ENCODE data around the gene ZNF584. TPM values are rescaled to one million over a fixed set of nuclear protein-coding genes. Genes with fewer than 3 reads are reported as not detected.

The ZNF584 gene
- total and polyA plus RNA-seq, 7 donors = 3.0 to 21.4 (median 8.2) TPM

GRCh38 chr19:58381460-58382212, 26.8 kb upstream of the ZNF584 start:
- H3K4me1 ChIP-seq = peaks cover 0 to 41% (median 29%) of the 10 kb centered on the region in 4 donors
- no peaks in the 10 kb centered on the region for H3K27me3 ChIP-seq
- peak overlapping the region; percentile 75 to 93 (median 88) for H3K4me3 ChIP-seq
- no peaks in the 10 kb centered on the region for H3K36me3 ChIP-seq
- peak overlapping the region; percentile 92 to 96 (median 96) for H3K27ac ChIP-seq
- 22 to 29% methylated on average over 26 of the region's 26 CpGs for WGBS, 2 donors
- TF ChIP-seq CTCF (IDR thresholded peaks at IDR 0.05) = no peak
- no peak for TF ChIP-seq POLR2AphosphoS5 (IDR thresholded peaks at IDR 0.05)
- intact Hi-C loops (cut with DNase I) = loop anchor here (1.0 to 2.0 kb wide), 2 partner anchors 19 to 54 kb away; partner anchors contain the start of gene ZNF497
- DNase-seq = no peak
- no peaks in the 10 kb centered on the region for H3K9me3 ChIP-seq

- 94 to 95% methylated on average over 6 of the region's 6 CpGs for WGBS, 2 donors
- Histone ChIP-seq H3K9me3 (no peaks in the 10 kb centered on the region), H3K4me3 (no peak overlapping the region), H3K27me3 (no peaks in the 10 kb centered on the region), H3K36me3 (peaks cover 0 to 1% (median 0%) of the 10 kb centered on the region in 4 donors), H3K4me1 (peaks cover 0 to 50% (median 36%) of the 10 kb centered on the region in 4 donors), H3K27ac (no peak overlapping the region)
- intact Hi-C loops (cut with DNase I) = no loop called here
- TF ChIP-seq POLR2A (IDR thresholded peaks at IDR 0.05) = no peak
- TF ChIP-seq CTCF (IDR thresholded peaks at IDR 0.05) = no peak
- TF ChIP-seq POLR2AphosphoS5 (IDR thresholded peaks at IDR 0.05) = no peak
- TF ChIP-seq EP300 (IDR thresholded peaks at IDR 0.05) = no peak
- DNase-seq = no peak
Measured at GRCh38 chr19:58382997-58383603, 25.3 kb upstream of the ZNF584 start.

- TF ChIP-seq POLR2A (IDR thresholded peaks at IDR 0.05) (no peak), POLR2AphosphoS5 (IDR thresholded peaks at IDR 0.05) (no peak), CTCF (IDR thresholded peaks at IDR 0.05) (no peak), EP300 (IDR thresholded peaks at IDR 0.05) (no peak)
- DNase-seq = no peak
- peaks cover 0 to 22% (median 6%) of the 10 kb centered on the region in 4 donors for H3K36me3 ChIP-seq
- WGBS, 2 donors = 74 to 81% methylated on average over 9 of the region's 9 CpGs
- H3K9me3 ChIP-seq = no peaks in the 10 kb centered on the region
- peak overlapping the region in 1 of 4 donors; percentile 79 for H3K4me3 ChIP-seq
- intact Hi-C loops (cut with DNase I) = no loop called here
- no peaks in the 10 kb centered on the region for H3K27me3 ChIP-seq
- peak overlapping the region; percentile 93 to 98 (median 98) for H3K27ac ChIP-seq
- H3K4me1 ChIP-seq = peaks cover 0 to 53% (median 34%) of the 10 kb centered on the region in 4 donors
Measured at GRCh38 chr19:58385313-58385890, 23.0 kb upstream of the ZNF584 start.

GRCh38 chr19:58385891-58386575, 22.4 kb upstream of the ZNF584 start:
- Histone ChIP-seq H3K27ac (peak overlapping the region; percentile 93 to 98 (median 98)), H3K4me1 (peaks cover 0 to 58% (median 34%) of the 10 kb centered on the region in 4 donors), H3K4me3 (peak overlapping the region; percentile 66 to 87 (median 82)), H3K36me3 (peaks cover 0 to 28% (median 8%) of the 10 kb centered on the region in 4 donors), H3K27me3 (no peaks in the 10 kb centered on the region), H3K9me3 (no peaks in the 10 kb centered on the region)
- no peak for DNase-seq
- intact Hi-C loops (cut with DNase I) = loop anchor here (2.0 kb wide), 1 partner anchor 23 kb away; the partner anchor contains the start of gene ZNF584
- TF ChIP-seq POLR2A (IDR thresholded peaks at IDR 0.05) = no peak
- no peak for TF ChIP-seq CTCF (IDR thresholded peaks at IDR 0.05)
- no peak for TF ChIP-seq EP300 (IDR thresholded peaks at IDR 0.05)
- TF ChIP-seq POLR2AphosphoS5 (IDR thresholded peaks at IDR 0.05) = no peak
- WGBS, 2 donors = 6 to 12% methylated on average over 36 of the region's 36 CpGs

All from sigmoid colon (tissue), 7 donors.